HCT116 (cell line): Measurements from ENCODE around the gene APH1B. TPM values are rescaled to one million over a fixed set of nuclear protein-coding genes. Genes with fewer than 3 reads are reported as not detected.

Experiments
- ATAC-seq: fragments of 200-7000 bp; cut with Tn5 transposase; 2 replicates; pipeline ENCODE4 v1.9.1; 2020; ENCODE audit warnings: mild to moderate bottlenecking, moderate library complexity
- BruUV-seq: library from RNA; stranded (reverse); fragments of 400-500 nt; replicated peaks from 2 replicates; lab custom pipeline; 2021; lab: Mats Ljungman, UMichigan
- CTCF ChIA-PET: fragments of 300-600 bp; sonication (Branson Sonifier 250); formaldehyde crosslinking; loops from one replicate; lab custom pipeline; 2021; ENCODE audit warnings: antibody characterized with exemption; lab: Charles Lee
- POLR2A ChIA-PET: fragments of 300-600, 350-600 bp; sonication (Branson Sonifier 250); formaldehyde crosslinking; loops from one replicate; lab custom pipeline; 2021; ENCODE audit warnings: antibody characterized with exemption; lab: Charles Lee
- RAD21 ChIA-PET, 2 experiments: fragments of 300-600 bp; sonication (Branson Sonifier 250); formaldehyde crosslinking; loops; one replicate each; lab custom pipeline; 2023; ENCODE audit warnings: low total read pairs in 2 of 2; ENCODE audit not compliant: uncharacterized antibody in 2 of 2, unreplicated experiment in 2 of 2, low non-redundant PET in 1 of 2; lab: Charles Lee
- DNase-seq: peaks from one replicate; pipeline ENCODE4 v3.0.0-alpha.2; 2010; ENCODE audit warnings: low read depth, low spot score
- H2AFZ ChIP-seq: fragments of 200-600 bp; shearing (Covaris generic), sonication (generic); 2 replicates; pipeline ENCODE4 v1.6.1; 2017; ENCODE audit warnings: low read depth, mixed run types, mixed read lengths, antibody characterized with exemption, low read length; ENCODE audit not compliant: poor library complexity, severe bottlenecking
- H3K27ac ChIP-seq: 2 replicates; pipeline ENCODE4 v1.5.1; 2012; ENCODE audit warnings: low read depth, low read length
- H3K27me3 ChIP-seq: fragments of 200-600 bp; sonication (generic); 2 replicates; pipeline ENCODE4 v1.6.1; 2016; ENCODE audit warnings: mixed run types, low read length, mixed read lengths; ENCODE audit not compliant: insufficient read depth
- H3K36me3 ChIP-seq, 2 experiments: fragments of 200-500 bp in 1 of 2; fragments of 200-600 bp in 1 of 2; sonication (Bioruptor generic) in 1 of 2; sonication (generic) in 1 of 2; 2 replicates each; pipeline versions ENCODE4 v1.5.1 to v1.6.1; 2014 to 2016; ENCODE audit warnings: low read length in 2 of 2, inconsistent platforms in 1 of 2, mixed read lengths in 1 of 2, mixed run types in 1 of 2; ENCODE audit not compliant: insufficient read depth in 2 of 2, control insufficient read depth in 1 of 2
- H3K4me1 ChIP-seq, 2 experiments: fragments of 200-600 bp in 1 of 2; sonication (generic) in 1 of 2; 2 replicates each; pipeline versions ENCODE4 v1.5.1 to v1.6.1; 2012 to 2017; ENCODE audit warnings: low read length in 2 of 2, inconsistent platforms in 1 of 2, mild to moderate bottlenecking in 1 of 2, mixed read lengths in 1 of 2, mixed run types in 1 of 2, moderate library complexity in 1 of 2; ENCODE audit not compliant: insufficient read depth in 2 of 2, control insufficient read depth in 1 of 2
- H3K4me2 ChIP-seq: fragments of 200-600 bp; sonication (generic); 2 replicates; pipeline ENCODE4 v1.6.1; 2017; ENCODE audit warnings: mixed run types, low read length, mixed read lengths
- H3K4me3 ChIP-seq, 2 experiments: fragments of 200-600 bp in 1 of 2; sonication (generic) in 1 of 2; replicated peaks in 1 of 2; 2 replicates each; pipeline ENCODE4 v1.5.1; 2011 to 2016; ENCODE audit warnings: low read length in 2 of 2, control low read depth in 1 of 2, low read depth in 1 of 2, mild to moderate bottlenecking in 1 of 2, mixed read lengths in 1 of 2, mixed run types in 1 of 2
- H3K79me2 ChIP-seq: fragments of 200-600 bp; sonication (generic); 2 replicates; pipeline ENCODE4 v1.6.1; 2017; ENCODE audit warnings: mild to moderate bottlenecking, mixed run types, low read length, moderate library complexity, mixed read lengths; ENCODE audit not compliant: insufficient read depth
- H3K9ac ChIP-seq: fragments of 200-600 bp; sonication (generic); 2 replicates; pipeline ENCODE4 v1.6.1; 2016; ENCODE audit warnings: low read length, mixed read lengths
- H3K9me2 ChIP-seq: fragments of 200-600 bp; sonication (generic), shearing (Covaris generic); 2 replicates; pipeline ENCODE4 v1.6.1; 2017; ENCODE audit warnings: mixed run types, mild to moderate bottlenecking, moderate library complexity; ENCODE audit not compliant: insufficient read depth
- H3K9me3 ChIP-seq, 2 experiments: fragments of 200-500 bp in 1 of 2; fragments of 200-600 bp in 1 of 2; sonication (Bioruptor generic) in 1 of 2; sonication (generic) in 1 of 2; 2 replicates each; pipeline ENCODE4 v1.6.1; 2014 to 2017; ENCODE audit warnings: low read length in 2 of 2, mixed read lengths in 2 of 2, inconsistent platforms in 1 of 2, low read depth in 1 of 2, mild to moderate bottlenecking in 1 of 2, mixed run types in 1 of 2, moderate library complexity in 1 of 2; ENCODE audit not compliant: control insufficient read depth in 1 of 2, insufficient read depth in 1 of 2
- H4K20me1 ChIP-seq: fragments of 200-600 bp; sonication (generic), shearing (Covaris generic); 2 replicates; pipeline ENCODE4 v1.6.1; 2017; ENCODE audit warnings: mixed run types, mild to moderate bottlenecking, moderate library complexity; ENCODE audit not compliant: insufficient read depth
- CBX3 ChIP-seq: IDR thresholded peaks from 2 replicates; pipeline ENCODE4 v1.6.1; 2012; ENCODE audit warnings: low read depth
- CEBPB ChIP-seq: IDR thresholded peaks from 2 replicates; pipeline ENCODE4 v1.6.1; 2012; ENCODE audit warnings: low read depth
- EGR1 ChIP-seq: IDR thresholded peaks from 2 replicates; pipeline ENCODE4 v1.6.1; 2012; ENCODE audit warnings: low read depth
- EZH2 ChIP-seq: fragments of 200-600 bp; sonication (generic); IDR thresholded peaks from 2 replicates; pipeline ENCODE4 v1.6.1; 2017; ENCODE audit warnings: antibody characterized with exemption, mixed run types
- EZH2phosphoT487 ChIP-seq: fragments of 200-600 bp; IDR thresholded peaks from 2 replicates; pipeline ENCODE4 v1.6.1; 2018; ENCODE audit warnings: antibody characterized with exemption, borderline replicate concordance
- FOSL1 ChIP-seq: IDR thresholded peaks from 2 replicates; pipeline ENCODE4 v1.6.1; 2012; ENCODE audit warnings: low read depth
- JUND ChIP-seq: IDR thresholded peaks from 2 replicates; pipeline ENCODE4 v1.6.1; 2012
- POLR2A ChIP-seq: IDR thresholded peaks from 2 replicates; pipeline ENCODE4 v1.7.0; 2011; ENCODE audit warnings: borderline replicate concordance; ENCODE audit not compliant: insufficient read depth, insufficient read length; ENCODE audit errors: extremely low read depth
- POLR2AphosphoS5 ChIP-seq: IDR thresholded peaks from 2 replicates; pipeline ENCODE4 v1.6.1; 2011; ENCODE audit warnings: mild to moderate bottlenecking, low read depth, low read length, moderate library complexity
- RAD21 ChIP-seq: IDR thresholded peaks from 2 replicates; pipeline ENCODE4 v1.6.1; 2012; ENCODE audit warnings: low read depth, mild to moderate bottlenecking
- REST ChIP-seq: IDR thresholded peaks from 2 replicates; pipeline ENCODE4 v1.6.1; 2012; ENCODE audit warnings: low read depth
- SP1 ChIP-seq: IDR thresholded peaks from 2 replicates; pipeline ENCODE4 v1.6.1; 2012; ENCODE audit warnings: low read depth
- TCF7L2 ChIP-seq: IDR thresholded peaks from 2 replicates; pipeline ENCODE4 v1.7.0; 2011; ENCODE audit warnings: borderline replicate concordance, inconsistent platforms; ENCODE audit not compliant: insufficient read depth, insufficient read length; ENCODE audit errors: extremely low read depth
- YY1 ChIP-seq: IDR thresholded peaks from 2 replicates; pipeline ENCODE4 v1.6.1; 2011; ENCODE audit warnings: low read length, low read depth, moderate library complexity, mild to moderate bottlenecking; ENCODE audit not compliant: insufficient replicate concordance; ENCODE audit errors: extremely low read depth
- ZFX ChIP-seq: fragments of 450-650 bp; IDR thresholded peaks from 2 replicates; pipeline ENCODE4 v1.6.1; 2017
- intact Hi-C: fragments of 100-400 bp; cut with micrococcal nuclease; formaldehyde crosslinking; loops from 2 replicates; pipeline ENCODE4 v1.10.0; 2022
- total RNA-seq: library from RNA; stranded (reverse); gene quantifications from one replicate; pipeline ENCODE4 v1.2.1, GENCODE V29; 2021; ENCODE audit not compliant: unreplicated experiment
- TF ChIP-seq, protein P1 (sequence below): IDR thresholded peaks from 2 replicates; pipeline ENCODE4 v1.6.1; 2012
- TF ChIP-seq, protein P2 (sequence below), 3 experiments: fragments of 200-600 bp in 1 of 3; sonication (generic) in 1 of 3; IDR thresholded peaks in 2 of 3; conservative IDR thresholded peaks in 1 of 3; 2 replicates each; pipeline ENCODE4 v1.5.1; 2012 to 2017; ENCODE audit warnings: low read depth in 2 of 3, low read length in 2 of 3, antibody characterized with exemption in 1 of 3, borderline replicate concordance in 1 of 3, control low read depth in 1 of 3, mild to moderate bottlenecking in 1 of 3, mixed read lengths in 1 of 3, mixed run types in 1 of 3, moderate library complexity in 1 of 3; ENCODE audit not compliant: insufficient read depth in 1 of 3

Gene APH1B
- total RNA-seq, 1 experiment from 2014 or later = 8.5 TPM

GRCh38 chr15:63349156-63349555 is 71.8 kb downstream of the APH1B start:
- Histone ChIP-seq H3K9me3 (no peaks in the 10 kb centered on the region), H3K4me1 (no peaks in the 10 kb centered on the region), H3K27me3 (no peaks in the 10 kb centered on the region), H3K27ac (no peak overlapping the region), H3K4me2 (no peak overlapping the region), H3K9me2 (no peaks in the 10 kb centered on the region), H3K36me3 (no peaks in the 10 kb centered on the region), H3K4me3 (no peak overlapping the region), H3K79me2 (no peaks in the 10 kb centered on the region), H2AFZ (no peak overlapping the region), H3K9ac (no peak overlapping the region), H4K20me1 (no peaks in the 10 kb centered on the region)
- no TSS peak for BruUV-seq
- ChIA-PET CTCF (no interaction called here), POLR2A (no interaction called here), RAD21 (no interaction called here)
- no peak for DNase-seq
- TF ChIP-seq POLR2A (no peak), TCF7L2 (no peak), EZH2 (no peak), CEBPB (no peak), POLR2AphosphoS5 (no peak), FOSL1 (no peak), SP1 (no peak), RAD21 (no peak), EZH2phosphoT487 (no peak), EGR1 (no peak), CBX3 (no peak), YY1 (no peak), ZFX (no peak), JUND (no peak)
- TF ChIP-seq, protein P1, sequence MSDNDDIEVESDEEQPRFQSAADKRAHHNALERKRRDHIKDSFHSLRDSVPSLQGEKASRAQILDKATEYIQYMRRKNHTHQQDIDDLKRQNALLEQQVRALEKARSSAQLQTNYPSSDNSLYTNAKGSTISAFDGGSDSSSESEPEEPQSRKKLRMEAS = no peak
- intact Hi-C loops = no loop called here
- no peak for ATAC-seq

DNA sequence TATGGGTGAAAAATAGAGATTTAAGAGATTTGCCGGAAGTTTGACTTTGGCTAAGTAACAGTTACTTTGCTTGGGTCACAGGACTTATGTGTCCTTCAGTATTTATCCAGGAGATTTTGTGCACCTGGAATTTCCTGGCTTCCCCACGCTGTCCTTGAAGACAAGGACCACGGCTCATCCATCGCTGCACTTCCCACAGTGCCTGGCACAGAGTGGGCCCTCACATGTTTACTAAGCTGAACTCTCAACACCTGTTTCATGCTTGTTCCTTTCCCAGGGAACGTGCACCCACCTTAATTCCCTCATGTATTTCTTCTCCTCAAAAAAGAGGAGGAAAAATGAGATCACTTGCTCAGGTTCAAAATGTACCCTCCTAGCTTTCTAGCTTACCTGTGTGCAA is 72.2 kb downstream of the APH1B start:
- POLR2A ChIA-PET = no interaction called here
- H3K4me2 ChIP-seq = no peak overlapping the region
- no peak for DNase-seq
- H3K9me2 ChIP-seq = no peaks in the 10 kb centered on the region
- no peak overlapping the region for H3K4me3 ChIP-seq
- no peaks in the 10 kb centered on the region for H3K36me3 ChIP-seq
- H3K4me1 ChIP-seq = no peaks in the 10 kb centered on the region
- CTCF ChIA-PET = no interaction called here
- H3K27ac ChIP-seq = no peak overlapping the region
- H3K9me3 ChIP-seq = no peaks in the 10 kb centered on the region
- no peak for ATAC-seq
- BruUV-seq = no TSS peak
- RAD21 ChIA-PET = no interaction called here
- no peaks in the 10 kb centered on the region for H4K20me1 ChIP-seq
- H3K27me3 ChIP-seq = no peaks in the 10 kb centered on the region
- H3K79me2 ChIP-seq = no peaks in the 10 kb centered on the region
- no peak overlapping the region for H3K9ac ChIP-seq
- intact Hi-C loops = no loop called here
- no peak overlapping the region for H2AFZ ChIP-seq
- TF ChIP-seq, protein P2, sequence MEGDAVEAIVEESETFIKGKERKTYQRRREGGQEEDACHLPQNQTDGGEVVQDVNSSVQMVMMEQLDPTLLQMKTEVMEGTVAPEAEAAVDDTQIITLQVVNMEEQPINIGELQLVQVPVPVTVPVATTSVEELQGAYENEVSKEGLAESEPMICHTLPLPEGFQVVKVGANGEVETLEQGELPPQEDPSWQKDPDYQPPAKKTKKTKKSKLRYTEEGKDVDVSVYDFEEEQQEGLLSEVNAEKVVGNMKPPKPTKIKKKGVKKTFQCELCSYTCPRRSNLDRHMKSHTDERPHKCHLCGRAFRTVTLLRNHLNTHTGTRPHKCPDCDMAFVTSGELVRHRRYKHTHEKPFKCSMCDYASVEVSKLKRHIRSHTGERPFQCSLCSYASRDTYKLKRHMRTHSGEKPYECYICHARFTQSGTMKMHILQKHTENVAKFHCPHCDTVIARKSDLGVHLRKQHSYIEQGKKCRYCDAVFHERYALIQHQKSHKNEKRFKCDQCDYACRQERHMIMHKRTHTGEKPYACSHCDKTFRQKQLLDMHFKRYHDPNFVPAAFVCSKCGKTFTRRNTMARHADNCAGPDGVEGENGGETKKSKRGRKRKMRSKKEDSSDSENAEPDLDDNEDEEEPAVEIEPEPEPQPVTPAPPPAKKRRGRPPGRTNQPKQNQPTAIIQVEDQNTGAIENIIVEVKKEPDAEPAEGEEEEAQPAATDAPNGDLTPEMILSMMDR (IDR thresholded peaks at IDR 0.05 in 2 of 3, conservative IDR thresholded peaks at IDR 0.05 in 1 of 3; ENCODE audit: borderline replicate concordance in 1 of 3, insufficient read depth in 1 of 3, low read depth in 2 of 3, low read length in 2 of 3) = no peak
- TF ChIP-seq SP1 = no peak
- TF ChIP-seq POLR2A = no peak
- TF ChIP-seq, protein P1 = no peak
- TF ChIP-seq REST = no peak
